Kidney (tissue), 14 donors: Measurements from ENCODE around the gene TTC28. TPM values are rescaled to one million over a fixed set of nuclear protein-coding genes. Genes with fewer than 3 reads are reported as not detected.

Experiments used
- DNase-seq, 5 donors: peaks; one replicate each; pipeline ENCODE4 v3.0.0-alpha.2; 2013 to 2020
- FAIRE-seq: peaks from 2 replicates; lab custom pipeline; 2012; peaks lifted over from hg19 to GRCh38; lab: Jason Lieb, UNC
- H3K27ac ChIP-seq, 2 donors: one replicate each; pipeline ENCODE4 v1.7.0; 2013; ENCODE audit warnings: low read depth in 2 of 2, low read length in 2 of 2, inconsistent platforms in 1 of 2
- H3K27me3 ChIP-seq: one replicate; pipeline ENCODE4 v1.7.1; 2013; ENCODE audit warnings: low read length, inconsistent platforms; ENCODE audit not compliant: control insufficient read depth, insufficient read depth
- H3K36me3 ChIP-seq, 3 donors: one replicate each; pipeline versions ENCODE4 v1.7.0 to v1.7.1; 2013; ENCODE audit warnings: low read length in 3 of 3, control low read depth in 1 of 3, inconsistent platforms in 1 of 3; ENCODE audit not compliant: insufficient read depth in 3 of 3, control insufficient read depth in 2 of 3
- H3K4me1 ChIP-seq, 3 donors: one replicate each; pipeline versions ENCODE4 v1.7.0 to v1.7.1; 2013; ENCODE audit warnings: low read length in 3 of 3, inconsistent platforms in 1 of 3, low read depth in 1 of 3; ENCODE audit not compliant: control insufficient read depth in 2 of 3, insufficient read depth in 2 of 3
- H3K4me3 ChIP-seq, 3 donors: one replicate each; pipeline versions ENCODE4 v1.7.0 to v1.8.1; 2013; ENCODE audit warnings: low read length in 3 of 3, control low read depth in 1 of 3, inconsistent platforms in 1 of 3
- H3K9ac ChIP-seq, 3 donors: one replicate each; pipeline versions ENCODE4 v1.7.0 to v1.7.1; 2013; ENCODE audit warnings: low read length in 3 of 3, control low read depth in 1 of 3, inconsistent platforms in 1 of 3
- H3K9me3 ChIP-seq, 3 donors: one replicate each; pipeline versions ENCODE4 v1.7.0 to v1.7.1; 2013; ENCODE audit warnings: low read length in 3 of 3, control low read depth in 1 of 3, inconsistent platforms in 1 of 3; ENCODE audit not compliant: control insufficient read depth in 2 of 3, insufficient read depth in 1 of 3
- CTCF ChIP-seq: IDR thresholded peaks from 3 replicates; pipeline ENCODE4 v1.5.1; 2012; ENCODE audit warnings: mild to moderate bottlenecking, moderate library complexity, borderline replicate concordance; ENCODE audit not compliant: insufficient read depth; ENCODE audit errors: extremely low read depth
- intact Hi-C: fragments of 100-400 bp; cut with DNase I; formaldehyde crosslinking; loops from one replicate; pipeline ENCODE4 v1.11.1; 2022
- polyA plus RNA-seq: library from polyadenylated mRNA; stranded (reverse); fragments of 350-450 nt; fragmentation: Illumina TruSeq; extraction: RNeasy Lipid Tissue Mini Kit (QIAGEN cat#74804); gene quantifications from one replicate; pipeline ENCODE4 v1.2.3, GENCODE V29; 2014; ENCODE audit warnings: low read depth, low replicate concordance; ENCODE audit not compliant: insufficient read depth
- total RNA-seq: library from RNA; stranded (reverse); fragmentation: NEBNext Ultra II Directional; extraction: Animal tissue kit (Norgen Biotek cat#: 25700); gene quantifications from one replicate; pipeline ENCODE4 v1.2.1, GENCODE V29; 2021
- donor health status: control.
- donor health status: control.
- donor health status: control.
- donor health status: control.
- donor health status: control.
- donor health status: DM: yes; HTN: yes; CAD: no.
- donor health status: Normal renal cell carcinoma (clear cell type).

Gene TTC28
- total and polyA plus RNA-seq, 2 donors from 2014 or later = 3.5 to 40.2 TPM

- TF ChIP-seq CTCF = no peak
- intact Hi-C loops = no loop called here
- Histone ChIP-seq H3K27ac (no peak overlapping the region), H3K36me3 (no peaks in the 10 kb centered on the region), H3K27me3 (no peaks in the 10 kb centered on the region), H3K9me3 (no peaks in the 10 kb centered on the region), H3K9ac (no peak overlapping the region), H3K4me1 (peaks cover 0 to 10% (median 5%) of the 10 kb centered on the region in 3 donors), H3K4me3 (no peak overlapping the region)
- DNase-seq (no peak), FAIRE-seq (no peak)
Measured at GRCh38 chr22:28435140-28435768, 244.4 kb downstream of the TTC28 start.

- Histone ChIP-seq H3K27ac (no peak overlapping the region), H3K4me3 (no peak overlapping the region), H3K36me3 (no peaks in the 10 kb centered on the region), H3K27me3 (no peaks in the 10 kb centered on the region), H3K4me1 (peaks cover 0 to 3% (median 0%) of the 10 kb centered on the region in 3 donors), H3K9me3 (no peaks in the 10 kb centered on the region), H3K9ac (no peak overlapping the region)
- intact Hi-C loops = no loop called here
- no peak for DNase-seq
- FAIRE-seq = no peak
- TF ChIP-seq CTCF = no peak
Measured at GRCh38 chr22:28430466-28431025, 249.1 kb downstream of the TTC28 start.

GRCh38 chr22:28429711-28430110, 249.9 kb downstream of the TTC28 start:
- FAIRE-seq (no peak), DNase-seq (no peak)
- no peaks in the 10 kb centered on the region for H3K36me3 ChIP-seq
- H3K4me1 ChIP-seq = peaks cover 0 to under 1% (median 0%) of the 10 kb centered on the region in 3 donors
- no peaks in the 10 kb centered on the region for H3K9me3 ChIP-seq
- intact Hi-C loops = no loop called here
- no peak for TF ChIP-seq CTCF
- no peaks in the 10 kb centered on the region for H3K27me3 ChIP-seq
- no peak overlapping the region for H3K27ac ChIP-seq
- no peak overlapping the region for H3K4me3 ChIP-seq
- H3K9ac ChIP-seq = no peak overlapping the region

GRCh38 chr22:28428271-28428670, 251.4 kb downstream of the TTC28 start:
- no peak for DNase-seq
- Histone ChIP-seq H3K4me3 (no peak overlapping the region), H3K9ac (no peak overlapping the region), H3K27me3 (no peaks in the 10 kb centered on the region), H3K9me3 (no peaks in the 10 kb centered on the region), H3K27ac (no peak overlapping the region), H3K36me3 (no peaks in the 10 kb centered on the region), H3K4me1 (peaks cover 0 to 4% (median 0%) of the 10 kb centered on the region in 3 donors)
- no peak for TF ChIP-seq CTCF
- intact Hi-C loops = no loop called here
- FAIRE-seq = no peak
